IMR-90 (cell line): ENCODE measurements around the gene ARL14EPL. TPM values are rescaled to one million over a fixed set of nuclear protein-coding genes. Genes with fewer than 3 reads are reported as not detected.

Experiments
- ATAC-seq: fragments of 200-7000 bp; cut with Tn5 transposase; 2 replicates; pipeline ENCODE4 v1.9.1; 2020; ENCODE audit warnings: low read depth, mild to moderate bottlenecking, moderate library complexity
- BruUV-seq: library from RNA; stranded (reverse); fragments of 400-500 nt; replicated peaks from 2 replicates; lab custom pipeline; 2021; lab: Mats Ljungman, UMichigan
- CTCF ChIA-PET: fragments of 300-600 bp; formaldehyde crosslinking; extraction: SDS; loops from one replicate; lab custom pipeline; 2021; ENCODE audit warnings: antibody characterized with exemption; lab: Yijun Ruan, JAX
- POLR2A ChIA-PET: fragments of 300-600 bp; sonication (Branson Sonifier 250); formaldehyde crosslinking; loops from one replicate; lab custom pipeline; 2022; ENCODE audit warnings: antibody characterized with exemption; ENCODE audit not compliant: unreplicated experiment; lab: Charles Lee
- DNase-seq: peaks from one replicate; pipeline ENCODE4 v3.0.0; 2013
- H2AFZ ChIP-seq: replicated peaks from 2 replicates; pipeline ENCODE3; 2013; ENCODE audit warnings: low read length, mild to moderate bottlenecking; ENCODE audit not compliant: poor library complexity
- H2AK5ac ChIP-seq: 2 replicates; pipeline ENCODE4 v1.6.1; 2013; ENCODE audit warnings: low read depth, low read length, inconsistent platforms
- H2AK9ac ChIP-seq: replicated peaks from 2 replicates; pipeline ENCODE3; 2013; ENCODE audit warnings: mild to moderate bottlenecking, low read depth, low read length, moderate library complexity; ENCODE audit not compliant: poor library complexity
- H2BK120ac ChIP-seq: 2 replicates; pipeline ENCODE4 v1.6.1; 2013; ENCODE audit warnings: low read depth, low read length, inconsistent platforms
- H2BK15ac ChIP-seq: 3 replicates; pipeline ENCODE4 v1.6.1; 2013; ENCODE audit warnings: low read depth, low read length, inconsistent platforms
- H2BK20ac ChIP-seq: 2 replicates; pipeline ENCODE4 v1.6.1; 2013; ENCODE audit warnings: low read depth, mild to moderate bottlenecking, inconsistent platforms, low read length, moderate library complexity
- H2BK5ac ChIP-seq: 2 replicates; pipeline ENCODE4 v1.6.1; 2013; ENCODE audit warnings: mild to moderate bottlenecking, low read depth, low read length, inconsistent platforms; ENCODE audit not compliant: poor library complexity, severe bottlenecking
- H3K14ac ChIP-seq: replicated peaks from 2 replicates; pipeline ENCODE4 v1.6.1; 2013; ENCODE audit warnings: low read depth, low read length, inconsistent platforms
- H3K18ac ChIP-seq: 2 replicates; pipeline ENCODE4 v1.6.1; 2013; ENCODE audit warnings: low read depth, low read length, control low read depth
- H3K23ac ChIP-seq: 2 replicates; pipeline ENCODE4 v1.6.1; 2013; ENCODE audit warnings: low read depth, low read length, inconsistent platforms
- H3K27ac ChIP-seq: 2 replicates; pipeline ENCODE4 v1.5.1; 2013; ENCODE audit warnings: mild to moderate bottlenecking, control low read depth, low read length; ENCODE audit not compliant: insufficient read depth
- H3K27me3 ChIP-seq: 2 replicates; pipeline ENCODE4 v1.6.1; 2013; ENCODE audit warnings: low read length; ENCODE audit not compliant: control insufficient read depth, insufficient read depth
- H3K36me3 ChIP-seq: 2 replicates; pipeline ENCODE4 v1.6.1; 2013; ENCODE audit warnings: low read length, mixed read lengths; ENCODE audit not compliant: control insufficient read depth, insufficient read depth
- H3K4ac ChIP-seq: 2 replicates; pipeline ENCODE4 v1.6.1; 2013; ENCODE audit warnings: low read depth, low read length, inconsistent platforms
- H3K4me1 ChIP-seq: 2 replicates; pipeline ENCODE4 v1.6.1; 2013; ENCODE audit warnings: low read length, mixed read lengths; ENCODE audit not compliant: control insufficient read depth, insufficient read depth
- H3K4me2 ChIP-seq: 2 replicates; pipeline ENCODE4 v1.6.1; 2013; ENCODE audit warnings: low read depth, mild to moderate bottlenecking, control low read depth, low read length, moderate library complexity
- H3K4me3 ChIP-seq: 2 replicates; pipeline ENCODE4 v1.5.1; 2013; ENCODE audit warnings: low read depth, mild to moderate bottlenecking, control low read depth, low read length, moderate library complexity; ENCODE audit not compliant: insufficient read depth
- H3K56ac ChIP-seq: 2 replicates; pipeline ENCODE4 v1.6.1; 2013; ENCODE audit warnings: low read length, inconsistent platforms; ENCODE audit not compliant: insufficient read depth; ENCODE audit errors: extremely low read depth
- H3K79me1 ChIP-seq, 2 experiments: 2 replicates each; pipeline ENCODE4 v1.6.1; 2013; ENCODE audit warnings: low read length in 2 of 2, inconsistent platforms in 1 of 2, low read depth in 1 of 2
- H3K9ac ChIP-seq: 2 replicates; pipeline ENCODE4 v1.6.1; 2013; ENCODE audit warnings: low read depth, low read length, control low read depth
- H3K9me1 ChIP-seq: 2 replicates; pipeline ENCODE4 v1.6.1; 2013; ENCODE audit warnings: low read length, inconsistent platforms; ENCODE audit not compliant: insufficient read depth
- H3K9me3 ChIP-seq: 2 replicates; pipeline ENCODE4 v1.6.1; 2013; ENCODE audit warnings: low read length; ENCODE audit not compliant: control insufficient read depth, insufficient read depth
- H4K20me1 ChIP-seq: 2 replicates; pipeline ENCODE4 v1.6.1; 2013; ENCODE audit warnings: low read length, inconsistent platforms; ENCODE audit not compliant: insufficient read depth
- H4K5ac ChIP-seq: 2 replicates; pipeline ENCODE4 v1.6.1; 2013; ENCODE audit warnings: mild to moderate bottlenecking, low read depth, low read length, control low read depth
- H4K8ac ChIP-seq, 2 experiments: 2 replicates each; pipeline ENCODE4 v1.6.1; 2013; ENCODE audit warnings: low read depth in 2 of 2, low read length in 2 of 2, control low read depth in 1 of 2, inconsistent platforms in 1 of 2
- H4K91ac ChIP-seq: 2 replicates; pipeline ENCODE4 v1.6.1; 2013; ENCODE audit warnings: low read depth, low read length, inconsistent platforms; ENCODE audit not compliant: insufficient read depth
- CEBPB ChIP-seq: IDR thresholded peaks from 2 replicates; pipeline ENCODE4 v1.6.1; 2012; ENCODE audit warnings: low read depth, low read length, improper control_type of control experiment
- CHD1 ChIP-seq: IDR thresholded peaks from 2 replicates; pipeline ENCODE4 v1.6.1; 2012; ENCODE audit warnings: low read depth, low read length, improper control_type of control experiment
- FOS ChIP-seq: fragments of 150-350 bp; IDR thresholded peaks from 2 replicates; pipeline ENCODE4 v1.6.1; 2016; ENCODE audit warnings: low read depth, low read length
- MAFK ChIP-seq: IDR thresholded peaks from 2 replicates; pipeline ENCODE4 v1.6.1; 2012; ENCODE audit warnings: low read depth, low read length, improper control_type of control experiment
- MXI1 ChIP-seq: IDR thresholded peaks from 2 replicates; pipeline ENCODE4 v1.6.1; 2012; ENCODE audit warnings: low read depth, mild to moderate bottlenecking, low read length, moderate library complexity, borderline replicate concordance
- NFE2L2 ChIP-seq: fragments of 150-350 bp; IDR thresholded peaks from 2 replicates; pipeline ENCODE4 v1.6.1; 2016; ENCODE audit warnings: low read depth, mild to moderate bottlenecking, low read length
- SMC3 ChIP-seq: fragments of 150-350 bp; IDR thresholded peaks from 2 replicates; pipeline ENCODE4 v1.6.1; 2016; ENCODE audit warnings: low read depth, mild to moderate bottlenecking, antibody characterized with exemption, low read length, moderate library complexity
- WGBS, 2 experiments: methylation state at CpG; one replicate each; pipeline versions ENCODE4 v1.1.5 to v1.1.7; 2013; ENCODE audit warnings: missing lambda C conversion rate in 2 of 2; ENCODE audit not compliant: insufficient read length in 1 of 2; ENCODE audit errors: extremely low coverage in 2 of 2; 5-methylcytosine and 5-hydroxymethylcytosine counted together
- dilution Hi-C: fragments of 300-500 bp; cut with HindIII; formaldehyde crosslinking; loops from one replicate; pipeline ENCODE4 v1.14.3; 2018; ENCODE audit warnings: low sequenced_read_pairs; ENCODE audit not compliant: unreplicated experiment
- in situ Hi-C: fragments of 300-500 bp; cut with MboI; formaldehyde crosslinking; loops from 3 replicates; pipeline ENCODE4 v1.14.3; 2019; ENCODE audit warnings: low sequenced_read_pairs, inconsistent platforms, mixed read lengths
- intact Hi-C: fragments of 100-400 bp; cut with micrococcal nuclease; formaldehyde crosslinking; loops from 2 replicates; pipeline ENCODE4 v1.10.0; 2022
- polyA plus RNA-seq, 3 experiments: library from polyadenylated mRNA; depleted of rRNA; stranded (reverse); fragments of >200 nt; gene quantifications; 2 replicates each; pipeline ENCODE4 v1.2.3, GENCODE V29; 2012; ENCODE audit warnings: low replicate concordance in 1 of 3
- total RNA-seq: library from RNA; depleted of rRNA; stranded (reverse); fragments of >200 nt; gene quantifications from 2 replicates; pipeline ENCODE4 v1.2.3, GENCODE V29; 2012
- TF ChIP-seq, protein P1 (sequence below): conservative IDR thresholded peaks from 2 replicates; pipeline ENCODE4 v1.5.1; 2012; ENCODE audit warnings: mild to moderate bottlenecking, low read depth, low read length, improper control_type of control experiment
- TF ChIP-seq, protein P2 (sequence below): fragments of 150-350 bp; IDR thresholded peaks from 2 replicates; pipeline ENCODE4 v1.6.1; 2016; ENCODE audit warnings: low read depth, mild to moderate bottlenecking, low read length, moderate library complexity, borderline replicate concordance

Gene ARL14EPL
- total and polyA plus RNA-seq, 2 of the 4 experiments (the other 2 are of a cell fraction), result not detected

DNA sequence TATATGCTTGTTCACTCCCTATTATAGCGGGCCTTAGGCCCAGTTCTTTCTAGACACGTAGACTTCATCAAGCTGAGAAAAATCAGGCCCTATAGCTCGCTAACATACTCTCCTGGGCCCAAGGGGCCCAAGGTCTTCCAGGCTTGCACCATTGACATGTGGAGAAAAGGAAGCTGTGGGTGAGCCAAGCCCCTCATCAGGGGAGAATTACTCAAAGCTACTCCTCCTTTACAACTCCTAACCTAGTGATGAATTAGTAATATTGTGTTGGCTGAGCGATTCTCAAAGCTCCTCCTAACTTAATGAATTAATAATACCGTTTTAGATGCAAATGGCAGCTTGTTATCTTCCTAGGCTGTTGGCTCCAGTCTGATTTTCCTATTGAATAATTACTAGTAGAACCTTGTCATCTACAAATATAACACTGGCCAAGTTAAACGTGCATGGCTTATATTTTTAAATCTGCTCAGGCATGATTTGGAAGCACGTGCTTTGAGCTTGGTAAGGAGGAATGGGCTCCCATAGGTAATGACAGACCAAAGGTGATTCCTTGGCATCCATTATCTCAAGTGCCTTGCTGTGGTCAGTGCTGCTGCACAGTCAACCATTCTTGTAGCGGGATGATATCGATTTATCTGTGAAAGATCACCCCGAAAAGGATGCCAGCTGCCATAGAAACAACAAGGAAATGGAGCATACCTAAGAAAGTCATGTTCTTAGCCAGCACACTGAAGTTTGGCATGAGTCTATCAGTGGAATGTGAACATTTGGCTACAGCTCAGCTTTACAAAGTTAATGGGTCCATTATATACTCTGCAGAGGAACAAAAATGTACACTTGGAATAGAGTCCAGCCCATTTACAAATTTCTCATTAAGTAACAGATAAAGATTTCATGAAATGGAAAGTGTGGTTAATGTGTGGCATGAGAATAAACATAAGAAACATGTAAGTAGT, 46.2 kb upstream of the ARL14EPL start:
- peak; percentile 91 for ATAC-seq
- H3K4ac ChIP-seq, result no peak overlapping the region
- H3K9me1 ChIP-seq, result no peaks in the 10 kb centered on the region
- dilution Hi-C loops (no loop called here), intact Hi-C loops (no loop called here), in situ Hi-C loops (no loop called here)
- no peaks in the 10 kb centered on the region for H4K20me1 ChIP-seq
- POLR2A ChIA-PET, result no interaction called here
- no peaks in the 10 kb centered on the region for H3K9me3 ChIP-seq
- TF ChIP-seq, protein P1, sequence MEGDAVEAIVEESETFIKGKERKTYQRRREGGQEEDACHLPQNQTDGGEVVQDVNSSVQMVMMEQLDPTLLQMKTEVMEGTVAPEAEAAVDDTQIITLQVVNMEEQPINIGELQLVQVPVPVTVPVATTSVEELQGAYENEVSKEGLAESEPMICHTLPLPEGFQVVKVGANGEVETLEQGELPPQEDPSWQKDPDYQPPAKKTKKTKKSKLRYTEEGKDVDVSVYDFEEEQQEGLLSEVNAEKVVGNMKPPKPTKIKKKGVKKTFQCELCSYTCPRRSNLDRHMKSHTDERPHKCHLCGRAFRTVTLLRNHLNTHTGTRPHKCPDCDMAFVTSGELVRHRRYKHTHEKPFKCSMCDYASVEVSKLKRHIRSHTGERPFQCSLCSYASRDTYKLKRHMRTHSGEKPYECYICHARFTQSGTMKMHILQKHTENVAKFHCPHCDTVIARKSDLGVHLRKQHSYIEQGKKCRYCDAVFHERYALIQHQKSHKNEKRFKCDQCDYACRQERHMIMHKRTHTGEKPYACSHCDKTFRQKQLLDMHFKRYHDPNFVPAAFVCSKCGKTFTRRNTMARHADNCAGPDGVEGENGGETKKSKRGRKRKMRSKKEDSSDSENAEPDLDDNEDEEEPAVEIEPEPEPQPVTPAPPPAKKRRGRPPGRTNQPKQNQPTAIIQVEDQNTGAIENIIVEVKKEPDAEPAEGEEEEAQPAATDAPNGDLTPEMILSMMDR, result no peak
- TF ChIP-seq, protein P2, sequence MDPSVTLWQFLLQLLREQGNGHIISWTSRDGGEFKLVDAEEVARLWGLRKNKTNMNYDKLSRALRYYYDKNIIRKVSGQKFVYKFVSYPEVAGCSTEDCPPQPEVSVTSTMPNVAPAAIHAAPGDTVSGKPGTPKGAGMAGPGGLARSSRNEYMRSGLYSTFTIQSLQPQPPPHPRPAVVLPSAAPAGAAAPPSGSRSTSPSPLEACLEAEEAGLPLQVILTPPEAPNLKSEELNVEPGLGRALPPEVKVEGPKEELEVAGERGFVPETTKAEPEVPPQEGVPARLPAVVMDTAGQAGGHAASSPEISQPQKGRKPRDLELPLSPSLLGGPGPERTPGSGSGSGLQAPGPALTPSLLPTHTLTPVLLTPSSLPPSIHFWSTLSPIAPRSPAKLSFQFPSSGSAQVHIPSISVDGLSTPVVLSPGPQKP, result no peak
- no peak for TF ChIP-seq FOS
- no peak for TF ChIP-seq MXI1
- TF ChIP-seq MAFK, result no peak
- no peak for TF ChIP-seq NFE2L2
- TF ChIP-seq CHD1, result no peak
- no peak for TF ChIP-seq CEBPB
- TF ChIP-seq SMC3, result no peak
- peak overlapping the region; percentile 76 for H3K4me2 ChIP-seq
- no peak overlapping the region for H3K23ac ChIP-seq
- no peaks in the 10 kb centered on the region for H3K27me3 ChIP-seq
- no peaks in the 10 kb centered on the region for H3K79me1 ChIP-seq
- peak; percentile 80 for DNase-seq
- peaks cover 2% of the 10 kb centered on the region for H3K4me1 ChIP-seq
- H2AFZ ChIP-seq, result peak overlapping the region; percentile 78
- no peak overlapping the region for H2AK9ac ChIP-seq
- no peak overlapping the region for H4K8ac ChIP-seq
- no peak overlapping the region for H3K4me3 ChIP-seq
- H4K91ac ChIP-seq, result no peak overlapping the region
- 33% methylated on average over 1 of the region's 10 CpGs; no CpG with 5 or more reads in 1 of the 2 experiments for WGBS, 2 experiments
- H2BK120ac ChIP-seq, result no peak overlapping the region
- no peak overlapping the region for H2BK5ac ChIP-seq
- H3K36me3 ChIP-seq, result no peaks in the 10 kb centered on the region
- peak overlapping the region; percentile 61; the same call in 1 of the 2 replicates for H3K27ac ChIP-seq
- BruUV-seq, result no TSS peak
- no peak overlapping the region; the same call in 1 of the 2 replicates for H4K5ac ChIP-seq
- no peak overlapping the region for H3K14ac ChIP-seq
- no peak overlapping the region for H3K56ac ChIP-seq
- no peak overlapping the region for H2BK15ac ChIP-seq
- H2BK20ac ChIP-seq, result no peak overlapping the region
- CTCF ChIA-PET, result no interaction called here
- H3K18ac ChIP-seq, result peak overlapping the region; percentile 27; the same call in 1 of the 2 replicates
- H3K9ac ChIP-seq, result no peak overlapping the region
- H2AK5ac ChIP-seq, result no peak overlapping the region
